ENCODE data around the gene HINT3.

GRCh38 chr6:126017668-126018067 is 61.1 kb downstream of the HINT3 start:
- TF ChIP-seq POLR2A (IDR thresholded peaks at IDR 0.05), result no peak
- TF ChIP-seq CTCF (IDR thresholded peaks at IDR 0.05), result no peak
